Peyer's patch (tissue), 4 donors: ENCODE results near the gene ZNF804A.

Experiments used
- POLR2A ChIP-seq, 2 donors: fragments of 450-650 bp; IDR thresholded peaks; one replicate each; pipeline ENCODE4 v1.5.1; 2017; ENCODE audit warnings: antibody characterized with exemption in 2 of 2, mild to moderate bottlenecking in 2 of 2, moderate library complexity in 2 of 2
- TF ChIP-seq, protein P1 (sequence below), 6 experiments: fragments of 450-650 bp in 4 of 6; fragments of 200-600 bp in 2 of 6; sonication (generic) in 1 of 6; IDR thresholded peaks; one replicate each; pipeline ENCODE4 v1.5.1; 2017 to 2019; ENCODE audit warnings: antibody characterized with exemption in 6 of 6, mild to moderate bottlenecking in 3 of 6, moderate library complexity in 1 of 6

DNA sequence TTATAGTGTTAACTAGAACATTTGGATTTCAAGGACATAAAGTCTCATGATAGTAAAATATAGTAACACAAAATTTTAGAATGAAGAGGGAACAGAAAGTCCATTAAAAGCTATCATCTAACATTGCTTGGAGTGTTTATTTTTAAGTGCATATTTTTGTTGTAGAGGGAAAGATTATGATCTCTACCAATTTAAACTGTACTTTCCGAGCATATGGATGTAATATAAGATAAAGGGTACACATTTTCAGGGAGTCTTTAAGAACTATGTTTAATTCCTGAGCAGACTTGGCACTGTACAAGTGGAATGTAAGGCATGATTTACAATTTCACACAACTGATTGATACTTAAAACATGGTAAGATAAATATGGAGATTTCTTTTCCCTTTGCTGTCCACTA is 34.2 kb upstream of the ZNF804A start:
- TF ChIP-seq, protein P1, sequence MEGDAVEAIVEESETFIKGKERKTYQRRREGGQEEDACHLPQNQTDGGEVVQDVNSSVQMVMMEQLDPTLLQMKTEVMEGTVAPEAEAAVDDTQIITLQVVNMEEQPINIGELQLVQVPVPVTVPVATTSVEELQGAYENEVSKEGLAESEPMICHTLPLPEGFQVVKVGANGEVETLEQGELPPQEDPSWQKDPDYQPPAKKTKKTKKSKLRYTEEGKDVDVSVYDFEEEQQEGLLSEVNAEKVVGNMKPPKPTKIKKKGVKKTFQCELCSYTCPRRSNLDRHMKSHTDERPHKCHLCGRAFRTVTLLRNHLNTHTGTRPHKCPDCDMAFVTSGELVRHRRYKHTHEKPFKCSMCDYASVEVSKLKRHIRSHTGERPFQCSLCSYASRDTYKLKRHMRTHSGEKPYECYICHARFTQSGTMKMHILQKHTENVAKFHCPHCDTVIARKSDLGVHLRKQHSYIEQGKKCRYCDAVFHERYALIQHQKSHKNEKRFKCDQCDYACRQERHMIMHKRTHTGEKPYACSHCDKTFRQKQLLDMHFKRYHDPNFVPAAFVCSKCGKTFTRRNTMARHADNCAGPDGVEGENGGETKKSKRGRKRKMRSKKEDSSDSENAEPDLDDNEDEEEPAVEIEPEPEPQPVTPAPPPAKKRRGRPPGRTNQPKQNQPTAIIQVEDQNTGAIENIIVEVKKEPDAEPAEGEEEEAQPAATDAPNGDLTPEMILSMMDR (IDR thresholded peaks at IDR 0.05): no peak
- TF ChIP-seq POLR2A (IDR thresholded peaks at IDR 0.05): no peak
